Dermis microvascular lymphatic vessel endothelial cell (primary cell): Measurements from ENCODE around the gene PHF1. TPM values are rescaled to one million over a fixed set of nuclear protein-coding genes. Genes with fewer than 3 reads are reported as not detected.
A peak's percentile ranks its signal among the peaks of the same experiment; 100 is the strongest.
"Not testable (repeated sequence)": the region's sequence is repeated elsewhere in the genome, so short reads cannot be mapped to it uniquely, and the experiment has no call there.

ENCODE experiments used
- DNase-seq, 2 donors: peaks; one replicate each; pipeline versions ENCODE4 v3.0.0 to v3.0.0-alpha.2; 2010; ENCODE audit warnings: low read depth in 2 of 2
- total RNA-seq: library from RNA; depleted of rRNA; stranded (reverse); fragments of >200 nt; gene quantifications from 2 replicates; pipeline ENCODE4 v1.2.1, GENCODE V29; 2014

The PHF1 gene
- 6.5 and 13.4 TPM in 2 replicates for total RNA-seq

DNA sequence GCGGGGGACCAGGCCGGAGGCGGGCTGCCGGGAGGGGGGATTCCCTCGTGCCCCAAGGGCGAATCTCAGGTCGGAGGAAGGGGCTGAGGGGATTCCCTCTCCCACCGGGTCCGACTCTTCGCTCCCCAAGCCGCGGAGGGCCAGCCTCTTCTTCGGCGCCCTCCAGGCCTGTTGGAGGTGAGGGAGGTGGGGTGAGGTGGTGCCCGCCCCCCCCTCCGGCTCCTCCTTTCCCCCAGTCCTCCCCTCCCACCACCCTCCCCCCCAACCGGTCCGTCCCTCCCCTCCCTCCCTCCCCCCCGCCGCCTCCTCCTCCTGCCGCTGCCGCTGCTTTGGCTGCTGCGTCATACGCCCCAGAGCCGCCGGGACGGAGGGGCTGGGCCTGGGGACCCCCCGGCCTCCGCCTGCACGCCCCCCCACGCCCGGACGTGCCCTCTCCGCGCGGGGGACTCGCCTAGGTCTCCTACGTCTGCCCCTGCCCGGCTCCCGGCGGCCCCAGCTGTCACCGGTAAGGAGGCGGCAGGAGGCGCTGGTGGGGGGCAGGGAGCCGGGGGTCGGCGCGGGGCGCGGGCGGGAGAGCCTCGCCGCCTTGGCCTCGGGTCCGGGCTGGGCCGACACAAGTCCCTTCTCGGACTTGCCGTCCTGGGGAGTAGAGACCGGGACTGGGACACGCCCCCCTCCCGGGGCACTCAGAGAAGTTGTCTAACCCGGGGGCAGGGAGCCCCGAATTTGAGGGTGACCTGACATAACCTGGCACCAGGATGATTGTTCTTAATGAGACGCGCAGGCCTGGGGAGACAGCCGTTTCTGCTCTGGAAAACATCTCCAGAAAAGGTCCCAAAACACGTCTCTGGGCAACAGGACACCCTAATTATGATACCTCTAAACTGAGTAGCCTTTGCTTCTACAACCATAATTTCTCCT, at the start of gene PHF1:
TSS of gene PHF1 (plus strand) at position 304 of the 921 bp plus-strand sequence. CDS start 1,250 bp downstream, outside the sequence.
- peak; percentile 65 to 89 for DNase-seq

DNA sequence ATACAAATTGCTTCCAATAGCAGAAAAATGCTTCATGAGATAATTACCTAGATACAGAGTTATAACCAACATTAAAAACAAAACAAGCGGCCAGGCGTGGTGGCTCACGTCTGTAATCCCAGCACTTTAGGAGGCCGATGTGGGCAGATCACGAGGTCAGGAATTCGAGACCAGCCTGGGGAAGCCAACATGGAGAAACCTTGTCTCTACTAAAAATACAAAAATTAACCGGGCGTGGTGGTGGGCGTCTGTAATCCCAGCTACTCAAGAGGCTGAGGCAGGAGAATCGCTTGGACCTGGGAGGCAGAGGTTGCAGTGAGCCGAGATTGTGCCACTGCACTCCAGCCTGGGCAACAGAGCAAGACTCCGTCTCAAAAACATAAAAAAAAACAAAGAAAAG, 47.3 kb upstream of the PHF1 start:
- DNase-seq = not testable (repeated sequence)

DNA sequence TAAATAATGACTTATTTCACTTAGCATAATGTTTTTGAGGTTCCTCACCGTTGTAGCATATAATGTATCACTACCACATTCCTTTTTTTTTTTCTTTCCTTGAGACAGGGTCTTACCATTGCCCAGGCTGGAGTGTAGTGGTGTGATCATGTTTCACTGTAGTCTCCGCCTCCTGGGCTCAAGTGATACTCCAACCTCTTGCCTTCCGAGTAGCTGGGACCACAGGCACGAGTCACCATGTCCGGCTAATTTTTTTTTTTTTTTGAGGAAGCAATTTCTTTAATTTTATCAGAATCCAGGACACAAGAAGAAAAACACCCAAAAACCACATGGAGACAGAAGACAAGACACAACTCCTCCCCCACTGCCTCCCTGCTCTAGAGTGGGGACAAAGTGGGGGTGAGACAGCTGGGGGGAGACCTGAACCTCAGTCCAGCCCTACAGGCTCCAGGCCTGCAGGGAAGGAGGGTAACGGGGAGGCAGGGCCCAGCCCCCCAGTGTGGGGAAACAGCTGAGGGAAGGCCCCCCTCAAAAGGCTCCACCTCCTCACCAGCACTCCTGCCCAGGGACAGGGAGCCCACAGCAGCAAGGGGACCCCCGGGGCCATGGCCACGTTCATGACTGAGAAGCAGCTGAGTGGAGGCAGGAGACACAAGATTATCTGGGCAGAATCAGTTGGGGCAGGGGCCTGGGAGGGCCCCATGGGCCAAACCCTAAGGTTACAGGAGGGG, 46.2 kb upstream of the PHF1 start:
- not testable (repeated sequence) for DNase-seq

DNA sequence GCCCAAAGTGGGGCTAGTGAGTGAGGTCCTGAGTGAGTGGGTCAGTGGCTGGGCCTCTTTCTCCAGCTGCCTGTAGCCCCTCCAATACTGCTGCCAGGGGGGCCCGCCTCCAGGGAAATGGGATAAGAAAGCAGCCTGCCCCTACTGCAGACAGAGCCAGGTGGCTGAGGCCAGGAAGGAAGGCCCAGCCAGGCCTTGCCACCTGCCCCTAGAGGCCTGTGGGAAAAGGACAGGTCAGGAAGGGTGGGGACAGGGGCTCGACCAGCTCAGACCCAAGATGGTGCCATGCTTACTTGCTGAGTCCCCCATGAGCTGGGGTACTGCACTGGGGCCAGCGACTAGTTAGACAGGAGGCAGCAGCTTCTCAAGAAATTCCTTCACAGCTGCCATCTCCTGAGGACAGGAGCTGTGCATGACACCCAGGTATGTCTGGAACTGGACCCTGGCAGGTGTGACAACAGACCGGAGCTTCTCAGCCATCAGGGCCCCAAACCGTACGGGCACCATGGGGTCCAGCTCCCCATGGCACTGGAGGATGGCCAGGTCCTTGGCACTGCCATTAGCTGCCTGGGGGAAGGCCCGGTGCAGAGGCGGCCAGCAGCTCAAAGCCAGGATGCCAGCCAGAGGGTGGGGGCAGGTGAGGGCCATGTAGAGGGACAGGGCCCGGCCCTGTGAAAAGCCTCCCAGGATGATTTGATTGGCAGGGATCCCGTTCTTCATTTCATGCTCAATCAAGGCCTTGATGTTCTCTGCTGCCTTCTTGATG, 45.4 kb upstream of the PHF1 start:
- not testable (repeated sequence) for DNase-seq

DNA sequence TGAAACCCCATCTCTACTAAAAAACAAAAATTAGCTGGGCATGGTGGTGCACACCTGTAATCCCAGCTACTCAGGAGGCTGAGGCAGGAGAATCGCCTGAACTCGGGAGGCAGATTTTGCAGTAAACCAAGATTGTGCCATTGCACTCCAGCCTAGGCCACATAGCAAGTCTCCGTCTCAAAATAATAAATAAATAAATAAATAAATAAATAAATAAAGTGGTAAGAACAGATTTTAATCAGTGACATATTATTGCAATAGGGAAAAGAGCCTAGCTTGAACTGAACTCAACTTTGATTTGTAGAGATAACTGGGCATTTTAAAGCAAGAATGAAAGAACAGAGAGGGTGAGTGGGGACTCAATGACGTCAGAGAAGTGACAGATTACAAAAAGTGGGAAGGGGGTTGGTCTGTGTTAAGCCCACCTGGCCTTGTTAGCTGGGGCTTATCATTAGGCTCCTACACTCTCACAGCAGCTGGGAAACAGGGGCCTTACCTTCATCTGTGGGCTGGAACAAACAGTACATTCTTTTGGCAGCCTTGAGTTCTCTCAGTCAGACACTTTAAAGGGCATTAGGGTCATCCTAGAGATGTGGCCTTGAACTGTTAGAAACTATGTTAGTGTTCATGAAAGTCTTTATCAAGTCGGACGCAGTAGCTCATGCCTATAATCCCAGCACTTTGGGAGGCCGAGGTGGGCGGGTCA, 43.7 kb upstream of the PHF1 start:
- DNase-seq = no peak

DNA sequence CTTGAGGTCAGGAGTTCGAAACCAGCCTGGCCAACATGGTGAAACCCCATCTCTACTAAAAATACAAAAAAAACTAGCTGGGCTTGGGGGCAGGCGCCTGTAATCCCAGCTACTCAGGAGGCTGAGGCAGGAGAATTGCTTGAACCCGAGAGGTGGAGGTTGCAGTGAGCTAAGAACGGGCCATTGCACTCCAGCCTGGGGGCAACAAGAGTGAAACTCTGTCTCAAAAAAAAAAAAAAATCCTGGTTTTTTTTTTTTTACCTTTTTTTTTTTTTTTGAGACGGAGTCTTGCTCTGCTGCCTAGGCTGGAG, 43.1 kb upstream of the PHF1 start:
- not testable (repeated sequence) for DNase-seq

DNA sequence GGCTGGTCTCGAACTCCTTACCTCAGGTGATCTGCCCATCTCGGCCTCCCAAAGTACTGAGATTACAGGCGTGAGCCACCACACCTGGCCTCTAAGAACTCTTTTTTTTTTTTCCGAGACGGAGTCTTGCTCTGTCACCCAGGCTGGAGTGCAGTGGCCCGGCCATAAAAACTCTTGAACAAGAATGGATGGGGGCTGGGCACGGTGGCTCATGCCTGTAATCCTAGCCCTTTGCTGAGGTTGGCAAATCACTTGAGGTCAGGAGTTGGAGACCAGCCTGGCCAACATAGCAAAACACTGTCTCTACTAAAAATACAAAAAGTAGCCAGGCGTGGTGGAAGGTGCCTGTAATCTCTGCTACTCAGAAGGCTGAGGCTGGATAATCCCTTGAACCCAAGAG, 38.9 kb upstream of the PHF1 start:
- DNase-seq = not testable (repeated sequence)

DNA sequence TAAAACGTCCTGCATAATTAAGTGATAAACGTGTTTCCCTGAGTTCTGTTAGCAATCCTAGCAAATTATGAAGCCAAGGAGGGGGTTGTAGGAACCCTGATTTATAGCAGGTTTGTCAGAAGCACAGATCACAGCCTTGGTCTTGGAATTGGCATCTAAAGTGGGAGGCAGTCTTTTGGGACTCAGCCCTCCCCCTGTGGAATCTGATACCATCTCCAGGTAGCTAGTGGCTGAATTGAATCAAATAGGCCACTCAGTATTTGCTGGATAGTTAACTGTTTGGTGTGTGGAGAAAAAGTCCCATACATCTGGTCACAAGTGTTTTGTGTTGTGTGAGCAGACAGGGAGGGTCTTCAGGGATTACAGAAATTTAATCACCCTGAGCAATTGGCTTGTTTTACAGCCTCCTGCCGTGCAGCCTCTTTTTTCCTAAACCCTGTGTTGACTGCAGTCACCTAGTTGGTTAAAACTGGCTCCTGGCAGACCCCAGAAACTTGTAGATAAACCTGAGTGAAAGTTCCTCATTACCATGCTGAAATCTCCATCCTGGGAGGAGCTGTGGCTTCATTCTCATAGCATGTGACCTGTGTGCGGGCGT, 38.2 kb upstream of the PHF1 start:
- no peak for DNase-seq

DNA sequence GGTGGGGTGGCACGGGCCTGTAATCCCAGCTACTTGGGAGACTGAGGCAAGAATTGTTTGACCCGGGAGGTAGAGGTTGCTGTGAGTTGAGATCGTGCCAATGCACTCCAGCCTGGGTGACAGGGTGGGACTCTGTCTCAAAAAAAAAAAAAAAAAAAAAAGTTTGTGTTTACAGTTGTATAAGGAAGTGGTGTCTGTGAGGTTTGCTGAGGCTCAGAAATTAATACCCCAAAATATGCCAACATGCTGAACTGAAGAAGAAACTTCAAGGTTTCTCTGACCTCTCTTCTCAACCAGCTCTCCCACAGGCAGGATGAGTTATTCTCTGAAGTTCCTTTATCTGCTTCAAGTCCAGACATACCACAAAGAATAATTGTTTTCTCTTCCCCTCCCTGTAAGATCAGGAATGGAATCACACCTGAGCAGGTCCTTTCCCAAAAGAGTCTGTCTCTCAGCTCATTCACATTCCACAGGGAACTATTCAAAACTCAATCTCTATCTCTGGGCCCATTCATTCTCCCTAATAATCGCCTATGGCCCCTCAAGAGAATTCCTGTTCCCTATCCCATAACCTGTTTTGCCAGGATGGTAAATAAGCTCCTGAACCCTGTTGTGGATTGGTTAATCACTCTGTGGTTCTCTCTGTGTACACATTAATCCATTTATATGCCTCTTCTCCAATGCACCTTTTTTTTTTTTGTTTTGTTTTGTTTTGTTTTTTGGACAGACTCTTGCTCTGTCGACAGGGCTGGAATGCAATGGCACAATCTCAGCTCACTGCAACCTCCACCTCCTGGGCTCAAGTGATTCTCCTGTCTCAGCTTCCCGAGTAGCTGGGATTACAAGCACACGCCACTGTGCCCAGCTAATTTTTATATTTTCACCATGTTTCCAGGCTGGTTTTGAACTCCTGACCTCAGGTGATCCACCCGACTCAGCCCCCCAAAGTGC, 36.6 kb upstream of the PHF1 start:
- no peak for DNase-seq

DNA sequence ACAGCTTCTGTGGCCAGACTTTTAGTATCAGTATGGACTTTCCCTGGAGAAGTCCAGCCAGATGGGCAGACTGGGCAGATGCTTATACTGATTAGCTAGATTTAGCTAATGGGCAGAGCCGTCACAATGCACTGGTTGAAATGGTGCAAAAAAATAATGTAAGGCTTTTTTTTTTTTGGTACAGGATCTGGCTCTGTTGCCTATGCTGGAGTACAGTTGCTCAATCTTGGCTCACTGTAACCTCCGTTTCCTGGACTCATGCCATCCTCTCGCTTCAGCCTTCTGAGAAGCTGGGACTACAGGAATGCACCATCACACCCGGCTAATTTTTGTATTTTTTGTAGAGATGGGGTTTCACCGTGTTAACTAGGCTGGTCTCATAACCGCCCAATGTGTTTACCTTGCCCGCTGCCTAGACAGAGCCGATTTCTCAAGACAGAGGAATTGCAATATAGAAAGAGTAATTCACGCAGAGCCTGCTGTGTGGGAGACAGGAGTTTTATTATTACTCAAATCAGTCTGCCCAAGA, 35.6 kb upstream of the PHF1 start:
- peak; percentile 17 to 38 for DNase-seq

DNA sequence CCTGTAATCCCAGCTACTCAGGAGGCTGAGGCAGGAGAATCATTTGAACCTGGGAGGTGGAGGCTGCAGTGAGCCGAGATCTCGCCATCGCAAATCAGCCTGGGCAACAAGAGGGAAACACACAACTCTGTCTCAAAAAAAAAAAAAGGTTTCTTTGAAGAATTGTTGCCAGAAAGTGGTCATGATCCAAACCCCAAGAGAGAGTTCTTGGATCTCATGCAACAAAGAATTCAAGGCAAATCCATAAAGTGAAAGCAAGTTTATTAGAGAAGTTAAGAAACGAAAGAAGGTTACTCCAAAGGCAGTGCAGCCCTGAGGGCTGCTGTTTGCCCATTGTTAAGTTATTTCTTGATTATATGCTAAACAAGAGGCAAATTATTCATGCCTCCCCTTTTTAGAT, 33.6 kb upstream of the PHF1 start:
- DNase-seq = no peak

DNA sequence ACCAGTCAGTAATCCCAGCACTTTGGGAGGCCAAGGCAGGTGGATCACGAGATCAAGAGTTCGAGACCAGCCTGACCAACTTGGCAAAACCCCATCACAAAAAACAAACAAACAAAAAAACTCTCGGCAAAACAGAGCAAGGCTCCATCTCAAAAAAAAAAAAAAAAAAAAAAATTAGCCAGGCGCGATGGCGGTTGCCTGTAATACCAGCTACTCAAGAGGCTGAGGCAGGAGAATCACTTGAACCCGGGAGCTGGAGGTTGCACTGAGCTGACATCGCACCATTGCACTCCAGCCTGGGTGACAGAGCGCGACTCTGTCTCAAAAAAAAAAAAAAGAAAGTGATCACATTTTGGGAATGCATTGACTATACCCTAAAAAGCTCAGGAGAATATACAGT, 31.6 kb upstream of the PHF1 start:
- not testable (repeated sequence) for DNase-seq

DNA sequence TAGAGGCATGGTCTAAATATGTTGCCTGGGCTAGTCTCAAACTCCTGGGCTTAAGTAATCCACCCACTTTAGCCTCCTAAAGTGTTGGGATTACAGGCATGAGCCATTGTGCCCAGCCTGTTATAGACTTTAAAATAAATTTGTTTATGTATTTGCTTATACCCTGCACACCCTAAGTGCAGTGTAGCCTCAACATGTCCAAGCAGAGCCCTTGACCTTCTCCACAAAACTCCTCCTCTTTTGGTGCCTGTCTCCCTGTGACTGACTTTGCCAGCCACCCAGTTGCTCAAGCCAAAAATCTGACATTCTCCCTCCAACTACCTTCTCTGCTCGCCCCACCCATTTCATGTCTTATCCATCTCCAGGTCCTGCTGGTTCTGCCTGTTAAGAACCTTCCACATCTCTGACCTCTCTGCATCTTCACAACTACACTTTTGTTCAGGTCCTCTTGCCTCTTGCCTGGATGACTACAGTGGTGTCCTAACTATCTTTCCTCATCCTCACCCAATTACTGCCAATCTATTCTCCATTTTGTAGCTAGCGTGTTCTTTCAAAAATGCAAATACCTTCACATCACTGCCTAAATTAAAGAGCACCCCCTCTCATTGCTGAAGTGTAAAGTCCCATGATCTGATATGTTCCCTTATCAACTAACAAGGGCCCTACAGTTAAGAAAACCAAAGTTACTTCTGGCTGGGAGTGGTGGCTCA, 30.4 kb upstream of the PHF1 start:
- no peak for DNase-seq

DNA sequence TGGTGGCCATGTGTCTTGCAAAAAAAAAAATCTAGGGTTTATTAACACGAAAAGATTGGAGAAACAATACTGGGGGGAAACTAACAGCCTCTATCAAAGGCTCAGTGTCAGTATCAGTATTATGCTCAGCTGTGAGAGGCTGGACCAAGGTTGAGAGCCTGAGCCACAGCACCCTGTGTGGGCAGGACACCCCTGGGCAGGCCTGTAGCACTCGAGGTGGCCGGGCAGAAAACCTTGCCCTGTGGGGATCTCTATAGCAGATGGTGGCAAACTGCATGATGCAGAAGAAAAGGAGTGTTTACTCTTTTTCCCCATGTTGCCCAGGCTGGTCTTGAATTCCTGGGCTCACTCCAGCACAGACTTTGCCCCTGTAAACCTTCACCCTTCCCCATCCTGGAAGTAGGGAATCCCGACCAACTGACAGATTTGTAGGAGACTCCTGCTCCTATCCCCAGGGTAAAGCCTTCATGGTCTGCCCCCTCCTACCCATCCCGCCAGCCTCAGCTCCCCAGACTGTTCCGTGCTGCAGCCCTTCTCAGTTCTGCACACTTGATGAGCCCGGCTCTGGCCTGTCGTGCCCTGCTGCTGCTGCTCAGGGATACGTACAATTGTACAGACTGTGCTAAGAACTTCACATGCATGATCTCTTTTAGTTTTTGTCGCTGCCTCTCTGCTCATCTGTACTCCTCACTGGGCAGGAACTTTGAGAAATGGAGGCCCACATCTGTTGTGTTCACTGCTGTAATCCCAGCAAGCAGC, 27.2 kb upstream of the PHF1 start:
- no peak for DNase-seq

DNA sequence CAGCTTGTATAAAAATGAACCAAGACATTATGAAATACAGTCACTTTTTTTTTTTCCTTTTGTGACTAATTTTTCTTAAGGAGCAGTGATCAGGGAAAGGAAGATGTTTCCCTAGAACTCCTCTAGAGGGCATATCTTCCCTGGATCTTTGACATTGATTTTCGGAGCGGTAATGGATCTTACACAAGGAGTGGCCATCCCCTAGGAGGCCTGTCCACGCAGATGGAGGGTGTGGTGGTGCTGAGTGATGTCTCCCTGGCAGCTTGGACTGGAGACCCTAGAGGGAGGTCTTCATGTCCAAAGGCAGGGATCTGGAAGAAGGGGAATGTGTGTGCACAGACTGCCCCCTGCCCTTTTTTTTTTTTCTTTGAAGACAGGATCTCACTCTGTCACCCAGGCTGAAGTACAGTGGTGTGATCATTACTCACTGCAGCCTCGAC, 26.2 kb upstream of the PHF1 start:
- peak in 1 of 2 donors; percentile 39 for DNase-seq

DNA sequence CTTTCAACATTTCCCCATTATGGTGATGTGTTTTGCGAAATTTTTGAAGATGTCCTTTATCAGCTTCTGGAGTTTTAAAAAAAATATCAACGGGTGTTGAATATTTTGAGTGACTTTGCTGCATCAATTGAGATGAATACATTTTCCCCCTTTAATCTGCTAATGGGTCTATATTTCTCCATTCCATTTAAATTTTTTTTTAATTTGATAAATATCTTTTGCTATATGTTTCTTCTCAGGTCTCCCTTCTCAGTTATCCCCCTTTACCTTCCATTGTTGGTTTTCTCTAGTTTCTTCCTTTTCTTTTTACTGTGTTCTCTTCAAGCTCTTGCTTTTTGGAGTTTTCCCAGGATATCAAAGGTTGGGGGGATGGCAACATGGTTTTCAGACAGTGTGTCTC, 20.6 kb upstream of the PHF1 start:
- no peak for DNase-seq

DNA sequence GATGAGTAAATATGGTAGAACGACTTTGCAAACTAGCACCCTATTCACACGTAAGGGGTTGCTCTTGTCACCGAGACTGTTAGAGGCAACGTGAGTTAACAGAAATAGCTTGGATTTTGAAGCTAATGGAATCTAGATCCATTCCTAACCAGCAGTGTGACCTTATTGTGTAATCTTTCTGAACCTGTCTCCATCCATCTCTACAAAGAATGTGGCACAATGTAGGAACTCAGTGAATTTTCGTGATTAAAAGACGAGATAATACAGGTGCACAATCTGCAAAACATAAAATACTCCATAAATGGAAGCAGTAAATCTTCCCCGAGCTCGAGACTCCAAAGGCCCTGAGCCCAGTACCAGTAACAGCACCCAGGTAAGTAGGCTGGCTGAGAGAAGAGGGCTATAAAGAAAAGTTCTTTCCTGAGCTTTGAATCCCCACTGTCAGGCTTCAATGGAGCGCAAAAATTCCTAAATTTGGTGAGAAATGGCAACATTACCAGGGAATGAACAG, 20.0 kb upstream of the PHF1 start:
- no peak for DNase-seq
